Loucy (cell line): ENCODE measurements around the gene SMIM12.

Experiments used
- H2AFZ ChIP-seq: fragments of 200-600 bp; sonication (generic); 2 replicates; pipeline ENCODE4 v1.6.0; 2016; ENCODE audit warnings: antibody characterized with exemption, mild to moderate bottlenecking, low read length, moderate library complexity
- H3F3A ChIP-seq: fragments of 200-600 bp; 2 replicates; pipeline ENCODE4 v1.6.0; 2016; ENCODE audit warnings: antibody characterized with exemption, low read depth, mild to moderate bottlenecking
- H3K27me3 ChIP-seq: fragments of 200-600 bp; sonication (generic); 2 replicates; pipeline ENCODE4 v1.6.1; 2014; ENCODE audit warnings: low read length, mild to moderate bottlenecking; ENCODE audit not compliant: insufficient read depth, poor library complexity, severe bottlenecking
- H3K36me3 ChIP-seq: fragments of 200-600 bp; sonication (generic); 2 replicates; pipeline ENCODE4 v1.6.1; 2016; ENCODE audit warnings: low read length; ENCODE audit not compliant: insufficient read depth
- H3K4me1 ChIP-seq: fragments of 200-600 bp; sonication (generic); 2 replicates; pipeline ENCODE4 v1.5.1; 2014; ENCODE audit warnings: low read length, mild to moderate bottlenecking; ENCODE audit not compliant: insufficient read depth, poor library complexity, severe bottlenecking
- H3K4me2 ChIP-seq: fragments of 200-600 bp; sonication (generic); 2 replicates; pipeline ENCODE4 v1.6.0; 2014; ENCODE audit warnings: antibody characterized with exemption, low read length, low read depth, mild to moderate bottlenecking; ENCODE audit not compliant: poor library complexity, severe bottlenecking
- H3K4me3 ChIP-seq: fragments of 200-600 bp; sonication (generic); 2 replicates; pipeline ENCODE4 v1.5.1; 2014; ENCODE audit warnings: low read length, mild to moderate bottlenecking, mixed read lengths; ENCODE audit not compliant: poor library complexity, severe bottlenecking
- H3K79me2 ChIP-seq: fragments of 200-600 bp; sonication (generic); 2 replicates; pipeline ENCODE4 v1.6.1; 2014; ENCODE audit warnings: low read length; ENCODE audit not compliant: insufficient read depth
- H3K9ac ChIP-seq: fragments of 200-600 bp; sonication (generic); 2 replicates; pipeline ENCODE4 v1.6.0; 2014; ENCODE audit warnings: mild to moderate bottlenecking, low read depth, low read length, moderate library complexity; ENCODE audit not compliant: poor library complexity, severe bottlenecking
- H3K9me2 ChIP-seq: fragments of 200-600 bp; sonication (generic); replicated peaks from 2 replicates; pipeline ENCODE4 v1.6.1; 2016; ENCODE audit warnings: low read depth, low read length, mixed read lengths
- H3K9me3 ChIP-seq: fragments of 200-600 bp; sonication (generic); 2 replicates; pipeline ENCODE4 v1.6.1; 2014; ENCODE audit warnings: mild to moderate bottlenecking, antibody characterized with exemption, low read length, low read depth; ENCODE audit not compliant: insufficient read depth
- H4K20me1 ChIP-seq: fragments of 200-600 bp; sonication (generic); 2 replicates; pipeline ENCODE4 v1.6.0; 2014; ENCODE audit warnings: antibody characterized with exemption, low read length, mild to moderate bottlenecking; ENCODE audit not compliant: insufficient read depth, poor library complexity, severe bottlenecking
- CTCF ChIP-seq: fragments of 200-600 bp; sonication (generic); conservative IDR thresholded peaks from 2 replicates; pipeline ENCODE4 v1.5.1; 2014; ENCODE audit warnings: mild to moderate bottlenecking, antibody characterized with exemption, low read length
- EZH2phosphoT487 ChIP-seq: fragments of 200-600 bp; IDR thresholded peaks from 2 replicates; pipeline ENCODE4 v1.6.1; 2018; ENCODE audit warnings: antibody characterized with exemption, mild to moderate bottlenecking, moderate library complexity, borderline replicate concordance

Gene SMIM12

GRCh38 chr1:34842952-34843371, 16.6 kb downstream of the SMIM12 start:
- Histone ChIP-seq H3K79me2 (no peaks in the 10 kb centered on the region), H2AFZ (no peak overlapping the region), H3K36me3 (no peaks in the 10 kb centered on the region), H3K9me3 (no peaks in the 10 kb centered on the region), H3K9me2 (no peaks in the 10 kb centered on the region), H3K4me3 (no peak overlapping the region), H3K4me2 (peak overlapping the region; percentile 39), H4K20me1 (no peaks in the 10 kb centered on the region), H3K27me3 (no peaks in the 10 kb centered on the region), H3K4me1 (peaks cover 9% of the 10 kb centered on the region), H3K9ac (no peak overlapping the region), H3F3A (no peaks in the 10 kb centered on the region)
- TF ChIP-seq EZH2phosphoT487 (no peak), CTCF (no peak)

DNA sequence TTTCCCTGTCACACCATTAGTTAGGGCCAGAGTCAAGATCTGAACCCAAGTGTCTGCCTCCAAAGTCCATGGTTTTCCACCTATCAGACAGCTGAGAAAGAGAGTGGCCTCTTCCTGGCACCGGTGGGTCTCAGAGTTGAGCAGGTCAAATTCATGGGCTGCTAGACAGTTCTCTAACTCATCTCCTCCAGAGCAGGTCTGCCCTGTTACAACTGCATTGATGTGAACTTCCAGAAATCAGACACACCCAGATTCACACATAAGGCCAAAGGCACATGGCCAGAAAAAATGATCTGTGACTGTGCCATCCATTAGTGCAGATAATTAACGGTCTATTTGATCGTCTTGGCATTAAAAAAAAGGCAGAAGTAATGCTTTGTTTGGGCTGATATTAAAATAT, 17.5 kb downstream of the SMIM12 start:
- H3K27me3 ChIP-seq: no peaks in the 10 kb centered on the region
- no peak overlapping the region for H3K4me3 ChIP-seq
- H3K4me1 ChIP-seq: peaks cover 9% of the 10 kb centered on the region
- H2AFZ ChIP-seq: no peak overlapping the region
- no peaks in the 10 kb centered on the region for H3K79me2 ChIP-seq
- TF ChIP-seq CTCF (no peak), EZH2phosphoT487 (no peak)
- H3K4me2 ChIP-seq: no peak overlapping the region
- no peaks in the 10 kb centered on the region for H3K9me3 ChIP-seq
- no peaks in the 10 kb centered on the region for H3K9me2 ChIP-seq
- H3K9ac ChIP-seq: no peak overlapping the region
- H4K20me1 ChIP-seq: no peaks in the 10 kb centered on the region
- no peaks in the 10 kb centered on the region for H3F3A ChIP-seq
- H3K36me3 ChIP-seq: no peaks in the 10 kb centered on the region

- H2AFZ ChIP-seq: no peak overlapping the region
- no peaks in the 10 kb centered on the region for H3K27me3 ChIP-seq
- no peaks in the 10 kb centered on the region for H3F3A ChIP-seq
- TF ChIP-seq CTCF (no peak), EZH2phosphoT487 (no peak)
- peaks cover 9% of the 10 kb centered on the region for H3K4me1 ChIP-seq
- H3K9me2 ChIP-seq: no peaks in the 10 kb centered on the region
- H3K4me2 ChIP-seq: no peak overlapping the region
- no peaks in the 10 kb centered on the region for H3K79me2 ChIP-seq
- H4K20me1 ChIP-seq: no peaks in the 10 kb centered on the region
- H3K9ac ChIP-seq: no peak overlapping the region
- H3K36me3 ChIP-seq: no peaks in the 10 kb centered on the region
- no peaks in the 10 kb centered on the region for H3K9me3 ChIP-seq
- H3K4me3 ChIP-seq: no peak overlapping the region
Observed at GRCh38 chr1:34840426-34840825, 19.1 kb downstream of the SMIM12 start.
